Liver (tissue), 3 donors: ENCODE measurements around the gene VENTX.

Source experiments
- ATF3 ChIP-seq: IDR thresholded peaks from 2 replicates; pipeline ENCODE4 v1.6.1; 2016; ENCODE audit warnings: antibody characterized with exemption
- CTCF ChIP-seq: fragments of 150-350 bp; IDR thresholded peaks from 2 replicates; pipeline ENCODE4 v1.5.1; 2017; ENCODE audit warnings: improper control_type of control experiment, low read depth, low read length; ENCODE audit not compliant: missing input control
- HNF4A ChIP-seq, 2 donors: conservative IDR thresholded peaks; 2 replicates each; pipeline ENCODE4 v1.6.1; 2016; ENCODE audit warnings: antibody characterized with exemption in 2 of 2, mild to moderate bottlenecking in 2 of 2
- TF ChIP-seq, protein P1 (sequence below): IDR thresholded peaks from 2 replicates; pipeline ENCODE4 v1.6.1; 2016; ENCODE audit warnings: antibody characterized with exemption, mild to moderate bottlenecking
- donor health status: healthy.
- donor health status: healthy.

GRCh38 chr10:133201151-133201947 is 36.3 kb upstream of the VENTX start:
- TF ChIP-seq, protein P1, sequence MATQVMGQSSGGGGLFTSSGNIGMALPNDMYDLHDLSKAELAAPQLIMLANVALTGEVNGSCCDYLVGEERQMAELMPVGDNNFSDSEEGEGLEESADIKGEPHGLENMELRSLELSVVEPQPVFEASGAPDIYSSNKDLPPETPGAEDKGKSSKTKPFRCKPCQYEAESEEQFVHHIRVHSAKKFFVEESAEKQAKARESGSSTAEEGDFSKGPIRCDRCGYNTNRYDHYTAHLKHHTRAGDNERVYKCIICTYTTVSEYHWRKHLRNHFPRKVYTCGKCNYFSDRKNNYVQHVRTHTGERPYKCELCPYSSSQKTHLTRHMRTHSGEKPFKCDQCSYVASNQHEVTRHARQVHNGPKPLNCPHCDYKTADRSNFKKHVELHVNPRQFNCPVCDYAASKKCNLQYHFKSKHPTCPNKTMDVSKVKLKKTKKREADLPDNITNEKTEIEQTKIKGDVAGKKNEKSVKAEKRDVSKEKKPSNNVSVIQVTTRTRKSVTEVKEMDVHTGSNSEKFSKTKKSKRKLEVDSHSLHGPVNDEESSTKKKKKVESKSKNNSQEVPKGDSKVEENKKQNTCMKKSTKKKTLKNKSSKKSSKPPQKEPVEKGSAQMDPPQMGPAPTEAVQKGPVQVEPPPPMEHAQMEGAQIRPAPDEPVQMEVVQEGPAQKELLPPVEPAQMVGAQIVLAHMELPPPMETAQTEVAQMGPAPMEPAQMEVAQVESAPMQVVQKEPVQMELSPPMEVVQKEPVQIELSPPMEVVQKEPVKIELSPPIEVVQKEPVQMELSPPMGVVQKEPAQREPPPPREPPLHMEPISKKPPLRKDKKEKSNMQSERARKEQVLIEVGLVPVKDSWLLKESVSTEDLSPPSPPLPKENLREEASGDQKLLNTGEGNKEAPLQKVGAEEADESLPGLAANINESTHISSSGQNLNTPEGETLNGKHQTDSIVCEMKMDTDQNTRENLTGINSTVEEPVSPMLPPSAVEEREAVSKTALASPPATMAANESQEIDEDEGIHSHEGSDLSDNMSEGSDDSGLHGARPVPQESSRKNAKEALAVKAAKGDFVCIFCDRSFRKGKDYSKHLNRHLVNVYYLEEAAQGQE: no peak
- no peak for TF ChIP-seq CTCF
- no peak for TF ChIP-seq ATF3
- no peak for TF ChIP-seq HNF4A (conservative IDR thresholded peaks at IDR 0.05)
